ENCODE results near the gene PHYKPL.
"Not testable (repeated sequence)": the region's sequence is repeated elsewhere in the genome, so short reads cannot be mapped to it uniquely, and the experiment has no call there.

The PHYKPL gene

DNA sequence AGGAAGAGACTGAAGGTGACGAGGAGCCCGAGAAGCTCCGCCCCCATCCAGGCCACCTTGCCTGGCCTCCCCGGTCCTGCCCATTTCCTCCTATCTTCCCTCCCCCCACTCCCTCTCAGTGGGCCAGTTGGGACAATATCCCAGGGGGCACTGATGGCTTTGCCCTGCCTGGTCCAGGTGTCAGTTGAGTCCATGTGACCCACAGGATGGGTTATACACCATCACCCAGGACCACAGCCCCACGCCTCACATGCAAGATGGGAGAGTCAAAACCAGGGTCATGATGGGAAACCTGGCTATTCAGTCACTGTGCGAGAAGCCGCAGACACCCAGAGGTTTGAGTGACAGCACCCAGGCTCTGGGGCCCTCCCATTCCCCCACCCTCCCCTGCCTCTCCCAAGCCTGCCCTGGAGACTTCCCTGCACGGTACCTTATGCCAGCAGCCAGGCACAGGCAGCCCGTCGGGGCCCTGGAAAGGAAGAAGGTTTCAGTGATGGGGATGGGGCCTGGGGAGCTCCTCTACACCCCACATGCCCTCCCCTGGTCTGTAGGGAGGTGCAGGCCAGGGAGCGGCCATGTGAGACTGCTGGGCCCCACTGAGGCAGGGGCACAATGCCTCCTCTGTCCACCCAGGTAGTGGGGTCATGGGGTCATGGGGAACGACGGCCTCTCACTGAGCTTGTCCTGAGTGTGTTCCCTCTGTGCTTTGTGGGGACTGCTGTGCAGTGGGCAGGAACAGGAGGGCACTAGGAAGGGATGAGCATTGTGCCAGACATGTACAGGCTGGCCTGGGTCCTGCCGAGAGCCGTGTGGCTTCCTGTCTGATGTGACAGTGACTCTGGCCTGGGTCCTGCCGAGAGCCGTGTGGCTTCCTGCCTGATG, 6.3 kb upstream of the PHYKPL start:
- no peak for DNase-seq

DNA sequence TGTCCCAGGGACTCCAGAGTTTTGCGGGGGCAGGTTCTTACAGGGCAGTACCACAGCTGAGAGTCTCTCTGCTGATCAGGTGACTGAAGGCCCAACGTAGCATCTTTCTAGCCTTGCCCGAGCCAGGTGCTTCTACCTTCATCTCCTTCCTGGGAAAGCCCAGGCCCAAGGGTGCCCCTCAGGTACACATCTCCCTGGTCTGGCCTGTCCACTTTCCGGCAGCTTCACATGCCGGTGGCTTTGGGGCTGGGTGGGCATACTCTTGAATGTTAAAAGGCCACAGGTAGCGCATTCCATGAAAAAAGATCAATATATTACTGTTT, 5.7 kb upstream of the PHYKPL start:
- no peak for DNase-seq

DNA sequence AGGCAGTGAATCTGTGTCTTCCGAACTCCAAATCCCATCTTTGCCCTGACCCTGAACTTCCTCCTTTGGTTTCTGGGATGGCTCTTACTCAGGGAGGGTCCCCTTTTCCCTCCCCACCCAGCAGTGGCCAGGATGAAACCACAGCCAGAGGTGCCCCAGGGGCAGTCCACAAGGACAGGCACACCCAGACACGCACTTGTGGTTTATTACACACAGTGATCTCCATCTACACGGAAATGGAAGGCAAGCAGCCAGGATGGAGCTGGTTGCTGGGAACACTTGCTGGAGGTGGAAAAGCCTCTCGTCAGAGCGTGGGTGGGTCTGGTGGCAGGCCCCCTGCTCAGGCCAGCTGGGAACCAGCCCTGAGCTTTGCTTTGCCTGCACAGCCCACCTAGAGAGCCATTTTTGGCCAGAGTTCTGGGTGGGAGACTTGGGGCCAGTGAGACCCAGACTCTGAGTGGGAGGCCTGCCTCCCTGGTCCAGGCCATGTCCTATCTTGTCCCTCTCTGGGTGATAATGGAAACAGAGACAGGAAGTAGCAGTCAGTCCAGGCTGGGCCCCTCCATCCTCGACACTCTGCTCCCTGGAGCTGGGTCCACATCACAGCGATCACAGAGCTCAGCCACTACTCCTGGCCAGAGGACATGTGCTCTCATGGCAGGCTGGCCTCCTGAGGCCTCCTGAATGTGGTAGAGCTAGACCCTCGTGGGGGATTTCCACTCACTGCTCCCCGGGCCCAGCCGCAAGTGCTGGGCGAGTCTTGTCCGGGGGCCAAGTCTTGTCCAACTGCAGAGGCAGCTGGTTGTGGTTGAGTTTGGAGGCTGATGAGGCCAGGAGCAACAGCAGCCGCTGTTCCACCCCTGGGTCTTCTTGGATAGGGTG, 5.1 kb upstream of the PHYKPL start:
- no peak for DNase-seq

DNA sequence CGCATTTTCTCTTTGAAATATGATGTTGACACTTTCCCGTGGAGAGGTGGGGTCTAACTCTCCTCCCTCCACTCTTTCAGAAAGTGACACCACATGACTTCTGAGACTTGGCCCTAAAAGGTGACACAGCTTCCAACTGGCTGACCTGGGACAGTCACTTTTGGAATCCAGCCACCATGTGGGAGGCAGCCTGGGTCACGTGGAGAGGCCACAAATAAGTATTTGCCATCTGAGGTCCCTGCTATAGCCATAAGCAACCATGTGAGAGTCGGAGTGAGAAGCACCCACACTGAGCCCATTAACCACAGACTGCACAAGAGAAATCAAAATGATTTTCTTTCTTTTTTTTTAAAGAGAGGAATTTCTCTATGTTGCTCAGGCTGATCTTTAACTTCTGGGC, 4.1 kb upstream of the PHYKPL start:
- no peak for DNase-seq

DNA sequence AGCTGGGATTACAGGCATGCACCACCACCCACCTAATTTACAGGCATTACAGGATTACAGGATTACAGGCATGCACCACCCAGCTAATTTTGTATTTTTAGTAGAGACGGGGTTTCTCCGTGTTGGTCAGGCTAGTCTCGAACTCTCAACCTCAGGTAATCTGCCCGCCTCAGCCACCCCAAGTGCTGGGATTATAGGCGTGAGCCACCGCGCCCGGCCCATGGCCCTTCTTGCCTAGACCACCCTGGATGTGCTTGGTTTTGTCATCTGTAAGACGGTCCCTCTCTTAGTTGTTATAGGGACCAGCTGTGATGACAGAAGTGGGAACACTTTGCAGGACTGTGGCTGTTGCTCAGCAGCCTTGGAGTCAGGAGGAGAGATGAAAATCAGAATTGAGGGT, 3.5 kb upstream of the PHYKPL start:
- DNase-seq = no peak

DNA sequence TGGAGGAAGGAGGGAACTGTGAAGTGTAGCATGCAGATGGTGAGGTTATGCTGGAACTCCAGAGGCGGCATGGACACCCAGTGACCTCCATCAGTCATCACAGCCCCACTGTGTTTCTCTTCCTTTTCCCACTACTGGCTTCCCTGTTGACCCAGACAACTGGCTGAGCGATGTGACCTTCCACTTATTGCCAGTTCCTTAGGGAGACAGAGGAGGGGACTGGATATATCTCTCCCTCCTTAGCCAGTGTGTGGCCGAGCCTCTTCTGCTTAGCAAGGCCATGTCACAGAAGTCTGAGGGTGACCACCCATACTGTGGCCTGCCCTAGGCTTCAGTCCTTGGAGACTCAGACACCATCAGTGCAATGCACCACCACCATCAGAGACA, 3.0 kb upstream of the PHYKPL start:
- no peak for DNase-seq

GRCh38 chr5:178234750-178235587, 2.4 kb upstream of the PHYKPL start:
- DNase-seq = peak; percentile 81

DNA sequence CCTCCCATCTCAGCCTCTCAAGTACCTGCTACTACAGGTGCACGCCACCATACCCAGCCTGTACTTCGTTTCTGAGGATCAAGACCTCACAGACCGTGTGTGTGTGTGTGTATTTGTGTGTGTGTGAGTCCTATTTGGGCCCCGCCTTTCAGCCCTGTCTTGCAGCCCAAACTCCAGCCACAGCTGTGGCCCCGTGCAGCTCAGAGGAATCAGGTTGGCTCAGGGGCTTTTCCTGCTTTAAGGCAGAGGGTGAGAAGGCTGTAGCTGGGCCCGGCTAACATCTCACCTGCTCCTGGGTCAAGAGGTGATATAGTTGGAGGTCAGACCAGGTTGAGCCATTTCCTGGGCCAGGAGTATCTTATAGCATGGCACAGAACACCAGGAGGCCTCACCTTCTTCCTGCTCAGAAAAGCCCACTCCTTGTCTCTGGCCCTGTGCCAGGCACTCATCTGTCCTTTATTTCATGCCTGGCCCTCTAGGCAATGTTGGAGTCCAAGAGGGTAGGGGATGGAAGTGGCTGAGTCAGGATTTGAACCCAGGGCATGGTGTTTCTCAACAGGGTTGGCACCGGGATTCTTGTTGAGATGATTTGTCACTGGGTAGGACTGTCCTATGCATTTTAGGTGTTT, 1.6 kb upstream of the PHYKPL start:
- DNase-seq = no peak

DNA sequence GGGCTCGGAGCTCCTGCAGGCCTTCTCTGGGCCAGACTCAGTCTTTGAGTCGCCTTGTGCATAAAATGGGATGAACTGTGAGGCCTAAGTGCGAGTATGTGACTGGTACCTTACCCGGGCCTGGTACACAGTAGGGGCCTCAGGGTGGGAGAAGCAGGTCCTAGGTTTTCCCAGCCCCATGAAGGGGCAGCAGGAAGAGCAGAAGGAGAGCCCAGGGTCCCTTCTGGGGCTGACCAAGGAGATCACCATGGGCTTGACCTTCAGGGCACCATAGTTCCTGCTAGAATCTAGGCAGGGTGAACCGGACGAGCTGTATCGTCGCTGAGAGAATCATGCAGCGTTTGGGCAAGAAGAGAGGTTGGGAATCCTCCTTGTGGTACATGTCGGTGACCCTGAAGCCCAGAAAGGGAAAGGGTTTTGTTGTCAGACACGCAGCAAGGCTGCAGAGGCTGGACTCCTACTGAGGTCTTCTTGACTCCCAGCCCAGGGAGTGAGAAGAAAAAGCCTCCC, 373 bp upstream of the PHYKPL start:
- DNase-seq = no peak

DNA sequence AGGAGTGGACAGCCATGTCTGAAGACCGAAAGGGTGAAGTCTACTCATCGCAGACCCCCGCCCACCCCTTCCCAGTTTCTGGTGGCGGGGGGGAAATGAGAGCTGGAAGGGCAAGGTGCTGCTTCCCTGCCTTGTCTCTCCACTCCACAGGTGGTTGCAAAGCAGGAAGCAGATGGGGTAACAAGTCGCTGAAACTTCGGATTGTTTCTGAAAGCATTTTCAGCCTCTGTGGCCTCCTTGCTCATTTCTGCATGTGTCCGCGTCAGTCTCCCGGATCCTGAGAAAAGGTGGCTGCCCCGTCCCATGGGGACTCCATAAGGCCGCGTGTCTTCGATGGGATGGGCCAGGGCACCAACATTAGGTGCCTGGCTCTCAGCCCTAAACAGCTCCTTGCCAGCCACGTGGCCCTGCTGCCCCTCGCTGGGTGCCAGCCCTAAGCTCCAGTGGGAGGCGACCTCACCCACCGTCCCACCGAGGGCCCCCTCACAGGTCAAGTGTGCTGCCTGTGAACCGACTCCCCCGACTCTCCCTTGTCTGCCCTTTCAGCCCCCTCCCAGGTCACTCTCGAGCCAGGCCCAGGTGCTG, 971 bp downstream of the PHYKPL start:
- DNase-seq = no peak

DNA sequence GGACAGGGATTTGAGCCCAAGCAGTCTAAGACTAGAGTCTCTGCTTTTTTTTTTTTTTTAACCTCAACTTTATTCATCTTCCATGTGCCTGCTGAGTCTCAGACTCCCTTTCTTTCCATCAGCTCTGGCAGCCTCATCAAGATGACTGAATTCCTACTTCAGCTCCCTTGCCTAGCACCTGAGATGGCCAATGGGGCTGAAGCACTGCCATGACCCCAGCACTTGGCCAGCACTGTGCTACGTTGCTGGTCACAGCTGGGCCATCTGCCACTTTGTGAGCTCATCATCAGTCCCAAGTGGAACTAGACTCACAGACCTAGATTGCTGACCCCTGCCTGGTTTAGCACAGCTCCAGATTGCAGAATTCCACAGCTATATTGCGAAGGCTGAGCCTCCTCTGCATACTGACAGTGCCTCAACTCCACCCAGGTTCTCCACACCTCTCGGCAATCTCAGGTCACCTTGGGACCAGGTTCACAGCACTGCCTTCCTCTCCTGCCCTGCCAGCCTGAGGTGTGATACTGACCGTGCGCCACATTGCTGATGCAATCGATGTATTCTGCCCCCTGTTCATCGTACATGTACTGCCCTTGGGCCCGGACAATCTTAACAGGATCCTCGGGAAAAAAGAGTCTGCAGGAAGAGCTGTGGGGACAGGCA, 1.6 kb downstream of the PHYKPL start:
- no peak for DNase-seq

- no peak for DNase-seq
Measured at GRCh38 chr5:178229861-178230260, 2.7 kb downstream of the PHYKPL start.

DNA sequence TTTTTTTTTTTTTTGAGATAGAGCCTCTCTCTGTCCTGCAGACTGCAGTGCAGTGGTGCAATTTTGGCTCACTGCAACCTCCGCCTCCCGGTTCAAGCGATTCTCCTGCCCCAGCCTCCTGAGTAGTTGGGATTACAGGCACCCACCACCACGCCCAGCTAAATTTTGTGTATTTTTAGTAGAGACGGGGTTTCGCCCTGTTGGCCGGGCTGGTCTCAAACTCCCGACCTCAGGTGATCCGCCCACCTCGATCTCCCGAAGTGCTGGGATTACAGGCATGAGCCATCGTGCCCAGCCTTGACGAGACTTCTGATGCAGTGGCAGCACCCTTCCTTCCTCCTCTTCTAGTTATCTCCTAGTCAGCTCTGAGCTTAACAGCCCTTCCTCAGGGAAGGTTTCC, 3.5 kb downstream of the PHYKPL start:
- DNase-seq = not testable (repeated sequence)

- no peak for DNase-seq
Measured at GRCh38 chr5:178228609-178229008, 4.0 kb downstream of the PHYKPL start.

DNA sequence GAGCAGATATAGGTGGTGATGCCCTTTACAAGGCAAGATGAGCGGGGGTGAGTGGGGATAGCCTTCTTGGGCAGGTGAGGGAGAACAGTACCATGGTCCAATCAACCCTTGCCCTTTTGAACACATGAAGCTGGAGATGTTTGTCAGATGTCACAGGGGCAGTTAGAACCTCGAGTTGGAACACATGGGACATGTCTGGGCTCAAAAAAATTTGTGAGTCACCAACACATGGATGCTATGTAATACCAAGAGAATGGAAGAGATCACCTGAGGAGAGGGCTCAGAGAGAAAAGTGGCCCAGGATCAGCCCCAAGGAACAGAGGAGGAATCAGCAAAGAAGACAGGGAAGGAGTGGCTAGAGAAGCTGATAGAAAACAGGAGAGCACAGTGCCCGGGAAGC, 4.7 kb downstream of the PHYKPL start:
- DNase-seq = no peak

DNA sequence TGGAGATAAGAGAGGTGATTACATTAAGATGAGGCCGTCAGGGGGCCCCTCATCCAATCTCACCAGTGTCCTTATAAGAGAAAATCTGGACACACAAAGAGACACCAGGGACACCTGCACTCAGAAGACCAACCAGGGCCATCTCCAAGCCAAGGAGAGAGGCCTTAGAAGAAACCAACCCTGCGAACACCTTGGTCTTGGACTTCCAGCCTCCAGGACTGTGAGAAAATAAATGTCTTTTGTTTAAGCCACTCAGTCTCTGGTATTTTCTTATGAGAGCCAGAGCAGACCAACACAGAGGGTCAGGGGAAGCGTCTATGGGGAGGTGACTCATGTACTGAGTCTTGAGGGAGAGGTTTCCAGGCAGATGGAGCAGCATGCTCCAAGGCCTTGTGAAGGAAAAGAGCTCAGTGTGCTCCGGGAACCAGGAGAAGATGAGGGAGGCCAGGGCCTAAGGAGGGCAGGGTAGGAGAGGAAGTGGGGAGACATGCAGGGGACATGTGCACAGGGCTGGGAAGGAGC, 5.4 kb downstream of the PHYKPL start:
- no peak for DNase-seq

DNA sequence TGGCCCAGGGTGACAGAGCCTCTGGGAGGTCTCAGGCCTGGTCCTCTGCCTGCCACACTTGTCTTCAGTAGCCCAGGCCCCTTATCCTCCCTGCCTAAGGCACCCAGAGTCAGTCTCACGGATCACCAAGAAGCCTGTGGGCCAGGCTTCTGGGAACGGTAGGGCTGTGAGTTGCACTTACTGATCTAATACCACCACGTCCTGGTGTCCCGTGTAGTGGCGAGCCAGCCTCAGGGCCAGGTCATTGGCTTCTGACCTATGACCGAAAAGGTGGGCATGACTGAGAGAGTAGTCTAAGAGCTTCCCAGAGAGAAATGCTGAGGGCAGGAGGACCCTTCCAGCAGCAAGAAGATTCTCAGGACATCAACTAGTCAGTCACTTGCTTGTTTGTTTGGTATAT, 7.4 kb downstream of the PHYKPL start:
- DNase-seq = no peak

- DNase-seq = no peak
Measured at GRCh38 chr5:178224403-178224802, 8.2 kb downstream of the PHYKPL start.

GRCh38 chr5:178223828-178224335, 8.7 kb downstream of the PHYKPL start:
- no peak for DNase-seq

GRCh38 chr5:178223196-178223773, 9.3 kb downstream of the PHYKPL start:
- DNase-seq = no peak

DNA sequence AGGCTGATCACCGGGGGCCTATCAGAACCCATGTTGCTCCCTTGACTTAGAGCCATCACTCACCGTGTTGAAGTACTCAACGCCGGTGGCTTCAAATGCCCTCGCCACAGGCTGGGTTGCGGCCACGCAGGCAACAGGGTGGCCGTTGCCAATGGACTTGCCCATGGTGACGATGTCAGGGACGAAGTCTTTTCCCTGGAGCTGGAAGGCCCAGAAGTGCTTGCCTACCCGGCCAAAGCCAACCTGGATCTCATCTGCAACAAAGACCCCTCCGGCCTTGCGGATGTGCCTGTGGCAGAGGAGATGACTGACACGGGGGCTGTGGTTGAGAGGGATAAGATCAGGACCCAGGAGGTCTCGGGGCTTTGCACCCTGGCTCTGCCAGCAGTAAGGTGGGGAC, 10.3 kb downstream of the PHYKPL start:
- DNase-seq = no peak
